Astrocyte (in vitro differentiated cells and primary cell): ENCODE measurements around the gene ATP4B. TPM values are rescaled to one million over a fixed set of nuclear protein-coding genes. Genes with fewer than 3 reads are reported as not detected.

Experiments
- DNase-seq: peaks from one replicate; pipeline ENCODE4 v3.0.0-alpha.2; 2010; ENCODE audit warnings: low read depth
- FAIRE-seq: peaks from 2 replicates; lab custom pipeline; 2011; peaks lifted over from hg19 to GRCh38; lab: Jason Lieb, UNC
- H2AFZ ChIP-seq: 2 replicates; pipeline ENCODE4 v1.6.0; 2012; ENCODE audit warnings: low read depth, low read length, inconsistent platforms
- H3K27ac ChIP-seq: 2 replicates; pipeline ENCODE4 v1.5.1; 2011; ENCODE audit warnings: low read depth, low read length, inconsistent platforms
- H3K27me3 ChIP-seq: 2 replicates; pipeline ENCODE4 v1.6.0; 2011; ENCODE audit warnings: low read length, inconsistent platforms; ENCODE audit not compliant: insufficient read depth
- H3K36me3 ChIP-seq: 2 replicates; pipeline ENCODE4 v1.5.1; 2011; ENCODE audit warnings: low read length, inconsistent platforms; ENCODE audit not compliant: insufficient read depth
- H3K4me1 ChIP-seq: 2 replicates; pipeline ENCODE4 v1.5.1; 2011; ENCODE audit warnings: low read length, inconsistent platforms; ENCODE audit not compliant: insufficient read depth
- H3K4me2 ChIP-seq: 2 replicates; pipeline ENCODE4 v1.6.0; 2012; ENCODE audit warnings: low read length, inconsistent platforms
- H3K4me3 ChIP-seq: 2 replicates; pipeline ENCODE4 v1.5.1; 2011; ENCODE audit warnings: low read depth, mild to moderate bottlenecking, low read length, inconsistent platforms; ENCODE audit not compliant: insufficient read depth
- H3K79me2 ChIP-seq: 2 replicates; pipeline ENCODE4 v1.6.0; 2012; ENCODE audit warnings: mild to moderate bottlenecking, low read length, inconsistent platforms; ENCODE audit not compliant: insufficient read depth
- H3K9ac ChIP-seq: 2 replicates; pipeline ENCODE4 v1.6.0; 2012; ENCODE audit warnings: mild to moderate bottlenecking, low read length, inconsistent platforms
- H3K9me3 ChIP-seq: 2 replicates; pipeline ENCODE4 v1.5.1; 2012; ENCODE audit warnings: low read depth, mild to moderate bottlenecking, low read length, inconsistent platforms; ENCODE audit not compliant: insufficient read depth
- H4K20me1 ChIP-seq: 2 replicates; pipeline ENCODE4 v1.6.0; 2012; ENCODE audit warnings: low read length, inconsistent platforms; ENCODE audit not compliant: insufficient read depth
- H3K27ac Mint-ChIP-seq: one replicate; pipeline ENCODE4 v1.8.0; 2021; ENCODE audit warnings: mild to moderate bottlenecking, mixed read lengths; ENCODE audit not compliant: unreplicated experiment
- H3K27me3 Mint-ChIP-seq: one replicate; pipeline ENCODE4 v1.8.0; 2021; ENCODE audit warnings: low read depth, mixed read lengths; ENCODE audit not compliant: unreplicated experiment
- H3K36me3 Mint-ChIP-seq: one replicate; pipeline ENCODE4 v1.8.0; 2021; ENCODE audit warnings: low read depth, mixed read lengths; ENCODE audit not compliant: unreplicated experiment
- H3K4me1 Mint-ChIP-seq: one replicate; pipeline ENCODE4 v1.8.0; 2021; ENCODE audit warnings: low read depth, mixed read lengths; ENCODE audit not compliant: unreplicated experiment
- H3K4me3 Mint-ChIP-seq: one replicate; pipeline ENCODE4 v1.8.0; 2021; ENCODE audit warnings: mild to moderate bottlenecking, moderate library complexity, mixed read lengths; ENCODE audit not compliant: unreplicated experiment
- H3K9me3 Mint-ChIP-seq: one replicate; pipeline ENCODE4 v1.8.0; 2021; ENCODE audit warnings: mild to moderate bottlenecking, mixed read lengths; ENCODE audit not compliant: unreplicated experiment
- CTCF ChIP-seq: IDR thresholded peaks from 2 replicates; pipeline ENCODE4 v1.5.1; 2011; ENCODE audit warnings: low read depth, mild to moderate bottlenecking, inconsistent platforms, low read length, moderate library complexity; ENCODE audit not compliant: insufficient read depth
- EZH2 ChIP-seq: IDR thresholded peaks from 2 replicates; pipeline ENCODE4 v1.6.1; 2012; ENCODE audit warnings: mild to moderate bottlenecking, low read length, inconsistent platforms; ENCODE audit not compliant: insufficient read depth
- total RNA-seq: library from RNA; stranded (reverse); gene quantifications from 2 replicates; pipeline ENCODE4 v1.2.1, GENCODE V29; 2021

The ATP4B gene
- total RNA-seq, 1 donor from 2014 or later, result not detected

DNA sequence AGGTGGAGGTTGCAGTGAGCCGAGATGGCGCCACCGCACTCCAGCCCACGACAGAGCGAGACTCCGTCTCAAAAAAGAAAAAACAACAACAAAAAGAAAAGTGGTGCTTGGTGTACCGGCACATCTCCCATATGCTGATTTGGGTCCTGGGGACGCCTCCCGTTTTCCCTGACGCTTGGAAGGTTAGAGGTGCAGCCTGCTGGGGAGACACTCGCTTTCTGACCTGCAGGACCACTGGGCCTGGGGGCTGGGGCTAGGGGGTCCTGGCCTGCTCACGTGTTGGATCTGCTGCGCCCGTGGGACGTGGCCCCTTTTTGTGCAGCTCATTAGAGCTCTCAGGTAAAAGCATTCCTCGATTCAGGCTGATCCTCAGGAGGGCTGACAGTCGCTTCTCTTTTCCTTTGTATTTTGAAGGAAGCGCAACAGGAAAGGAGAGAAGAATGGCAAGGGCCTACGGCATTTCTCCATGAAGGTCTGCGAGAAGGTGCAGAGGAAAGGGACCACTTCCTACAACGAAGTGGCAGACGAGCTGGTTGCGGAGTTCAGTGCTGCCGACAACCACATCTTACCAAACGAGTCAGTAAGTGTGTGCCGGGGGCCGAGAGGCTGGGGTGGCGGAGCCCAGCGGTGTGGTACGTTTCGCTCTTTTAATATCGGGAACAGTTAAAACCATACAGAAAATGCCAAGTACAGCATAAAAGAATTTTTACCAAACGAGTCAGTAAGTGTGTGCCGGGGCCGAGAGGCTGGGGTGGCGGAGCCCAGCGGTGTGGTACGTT is 25.1 kb downstream of the ATP4B start:
- Histone ChIP-seq H3K9ac (no peak overlapping the region), H3K27ac (no peak overlapping the region), H3K9me3 (no peaks in the 10 kb centered on the region), H3K79me2 (peaks cover 39% of the 10 kb centered on the region), H3K27me3 (no peaks in the 10 kb centered on the region), H3K4me2 (no peak overlapping the region), H2AFZ (no peak overlapping the region), H3K36me3 (peaks cover 29% of the 10 kb centered on the region), H3K4me3 (no peak overlapping the region), H3K4me1 (no peaks in the 10 kb centered on the region), H4K20me1 (peaks cover 38% of the 10 kb centered on the region)
- Mint-ChIP-seq H3K36me3 (peaks cover 26% of the 10 kb centered on the region), H3K9me3 (no peaks in the 10 kb centered on the region), H3K4me3 (no peak overlapping the region), H3K27ac (no peak overlapping the region), H3K4me1 (no peaks in the 10 kb centered on the region), H3K27me3 (no peaks in the 10 kb centered on the region)
- DNase-seq, result no peak
- TF ChIP-seq CTCF (no peak), EZH2 (no peak)
- no peak for FAIRE-seq

DNA sequence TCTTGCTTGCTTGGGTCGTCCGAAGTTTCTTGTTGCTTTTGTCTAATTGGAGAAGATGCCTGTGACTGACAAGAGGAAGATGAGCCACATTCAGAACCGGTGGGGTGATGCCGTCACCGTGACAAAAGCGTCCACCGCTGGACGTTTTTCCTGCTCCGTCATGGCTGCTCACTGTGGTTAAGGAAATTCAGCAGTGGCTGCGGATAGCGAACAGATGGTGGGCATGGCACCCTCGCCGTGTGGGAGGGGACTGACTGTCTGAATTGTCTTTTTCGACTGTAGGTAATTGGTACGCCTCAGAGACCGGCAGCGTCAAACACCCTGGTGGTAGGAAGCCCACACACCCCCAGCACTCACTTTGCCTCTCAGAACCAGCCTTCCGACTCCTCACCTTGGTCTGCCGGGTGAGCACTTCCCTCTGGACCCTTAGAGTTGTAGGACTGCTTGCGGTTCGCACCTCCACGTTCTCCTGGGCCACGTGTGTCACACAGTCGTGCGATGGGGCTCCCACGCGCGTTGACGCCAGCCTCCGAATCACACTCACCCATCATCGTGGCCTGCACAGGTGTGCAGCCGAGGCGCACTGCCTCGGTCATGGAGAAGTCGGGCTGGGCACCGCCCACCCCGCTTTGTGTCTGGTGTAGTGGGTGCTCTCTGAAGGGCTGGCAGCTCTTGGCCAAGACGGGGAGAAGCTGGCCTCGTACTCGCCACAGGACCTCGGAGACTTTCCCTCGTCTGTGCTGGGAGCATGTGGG is 26.5 kb downstream of the ATP4B start:
- Histone ChIP-seq H4K20me1 (peaks cover 51% of the 10 kb centered on the region), H3K9ac (no peak overlapping the region), H3K9me3 (no peaks in the 10 kb centered on the region), H3K4me3 (no peak overlapping the region), H3K36me3 (peaks cover 26% of the 10 kb centered on the region), H3K4me2 (no peak overlapping the region), H3K79me2 (peaks cover 53% of the 10 kb centered on the region), H3K27me3 (no peaks in the 10 kb centered on the region), H3K27ac (no peak overlapping the region), H3K4me1 (peaks cover 3% of the 10 kb centered on the region), H2AFZ (no peak overlapping the region)
- Mint-ChIP-seq H3K4me3 (no peak overlapping the region), H3K27me3 (no peaks in the 10 kb centered on the region), H3K4me1 (peaks cover under 1% of the 10 kb centered on the region), H3K36me3 (peaks cover 21% of the 10 kb centered on the region), H3K27ac (no peak overlapping the region), H3K9me3 (no peaks in the 10 kb centered on the region)
- DNase-seq (no peak), FAIRE-seq (no peak)
- no peak for TF ChIP-seq EZH2
- TF ChIP-seq CTCF, result no peak
